CMK (cell line): Measurements from ENCODE around the gene KRTAP4-8.
"Not testable (repeated sequence)": the region's sequence is repeated elsewhere in the genome, so short reads cannot be mapped to it uniquely, and the experiment has no call there.

Experiments
- DNase-seq: peaks from one replicate; pipeline ENCODE4 v3.0.0-alpha.2; 2010; ENCODE audit warnings: low read depth

The KRTAP4-8 gene

GRCh38 chr17:41098042-41098441, at the start of gene KRTAP4-8:
TSS of gene KRTAP4-8 (minus strand) at chr17:41098142. CDS start at chr17:41098084, 58 bp downstream.
- no peak for DNase-seq

GRCh38 chr17:41145261-41145660, 47.3 kb upstream of the KRTAP4-8 start:
- DNase-seq: no peak

GRCh38 chr17:41144846-41145245, 46.9 kb upstream of the KRTAP4-8 start:
- no peak for DNase-seq

- no peak for DNase-seq
Observed at GRCh38 chr17:41141361-41141760, 43.4 kb upstream of the KRTAP4-8 start.

GRCh38 chr17:41140360-41141131, 42.6 kb upstream of the KRTAP4-8 start, which contains the start of gene KRTAP4-6:
TSS of gene KRTAP4-6 (minus strand) at chr17:41140544. CDS start at chr17:41140487, 57 bp downstream.
- DNase-seq: no peak

DNA sequence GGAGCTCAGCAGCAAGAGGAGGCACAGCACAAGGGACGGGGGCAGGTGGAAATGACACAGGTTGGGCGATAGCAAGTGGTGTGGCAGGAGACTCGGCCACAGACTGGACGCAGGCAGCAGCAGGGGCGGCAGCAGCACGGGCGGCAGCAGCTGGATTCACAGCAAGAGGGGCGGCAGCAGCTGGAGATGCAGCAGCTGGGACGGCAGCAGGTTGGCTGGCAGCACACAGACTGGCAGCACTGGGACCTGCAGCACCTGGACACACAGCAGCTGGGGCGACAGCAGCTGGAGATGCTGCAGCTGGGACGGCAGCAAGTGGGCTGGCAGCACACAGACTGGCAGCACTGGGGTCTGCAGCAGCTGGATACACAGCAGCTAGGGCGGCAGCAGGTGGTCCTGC, 41.9 kb upstream of the KRTAP4-8 start:
- not testable (repeated sequence) for DNase-seq

DNA sequence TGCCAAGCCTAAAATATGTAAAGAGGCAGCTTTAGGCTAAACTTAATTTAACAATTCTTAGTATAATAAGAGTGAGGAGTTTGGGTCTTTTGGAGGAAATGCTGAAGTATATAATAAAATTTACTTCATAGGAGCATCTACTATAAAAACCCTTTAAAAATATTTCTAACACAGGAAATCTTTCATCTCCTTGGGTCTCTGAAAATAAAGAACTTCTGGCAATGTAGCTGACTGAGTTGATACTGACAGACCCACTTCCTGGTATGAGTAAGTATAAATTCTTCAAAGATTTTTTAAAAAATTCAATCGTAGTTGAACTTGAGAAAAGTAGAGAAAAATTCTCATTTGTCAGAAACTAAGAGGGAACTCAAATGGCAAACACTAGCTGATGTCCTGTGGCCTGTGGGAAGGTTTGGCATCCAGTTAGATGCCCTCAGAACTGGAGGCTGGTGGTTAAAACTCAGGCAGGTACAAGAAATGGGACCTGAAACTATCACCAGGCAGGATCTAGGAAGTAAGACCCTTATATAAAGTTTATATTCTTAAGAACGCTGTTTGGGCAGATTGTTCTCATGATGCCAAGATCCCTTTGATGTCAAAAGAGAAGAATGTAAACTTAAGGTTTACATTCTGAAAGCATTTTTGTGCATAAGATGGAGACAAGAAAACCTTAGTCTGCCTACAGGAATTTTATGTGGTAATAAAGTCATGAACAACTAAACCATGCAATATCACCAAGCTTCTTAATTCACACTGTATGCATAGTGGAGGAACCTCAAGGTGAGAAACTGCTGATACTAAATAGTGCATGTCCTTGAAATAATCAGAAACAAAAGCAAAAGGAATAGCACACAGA, 36.2 kb upstream of the KRTAP4-8 start:
- no peak for DNase-seq

- no peak for DNase-seq
Observed at GRCh38 chr17:41131979-41132378, 34.0 kb upstream of the KRTAP4-8 start.

DNA sequence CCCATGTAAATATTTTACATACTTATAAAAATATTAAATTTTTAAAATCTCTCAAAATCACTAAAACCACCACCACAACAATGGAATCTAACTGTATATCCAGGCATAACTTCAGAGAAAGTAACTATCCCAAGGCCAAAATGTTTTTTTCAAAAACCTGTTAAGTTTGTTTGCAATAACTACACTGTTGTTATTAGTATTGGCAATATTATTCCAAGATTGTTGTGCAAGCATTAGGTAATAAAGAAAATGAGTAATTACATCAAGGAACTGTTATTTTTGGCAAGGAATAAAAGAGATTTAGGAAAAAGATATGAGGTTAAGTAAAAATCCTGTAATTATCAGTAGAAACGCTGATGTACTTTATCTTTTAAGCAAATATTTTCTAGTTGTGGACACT, 29.4 kb upstream of the KRTAP4-8 start:
- DNase-seq: no peak

DNA sequence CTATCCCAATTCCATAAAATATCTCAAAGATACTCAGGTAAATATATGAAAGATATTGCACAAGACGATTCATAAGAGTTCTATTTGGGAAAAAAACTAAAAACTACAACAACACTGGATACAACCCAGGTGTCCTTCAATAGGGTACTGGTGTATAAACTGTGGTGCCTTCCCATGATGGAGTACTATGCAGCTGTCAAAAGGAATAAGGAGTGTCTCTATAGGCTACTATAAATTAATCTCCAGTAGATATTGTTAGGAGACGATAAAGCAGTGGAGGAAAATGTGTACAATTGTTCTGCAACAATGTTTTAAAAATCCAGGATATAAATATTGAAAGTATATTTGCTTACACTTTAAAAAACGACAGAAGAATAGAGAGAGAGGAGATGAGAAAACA, 28.5 kb upstream of the KRTAP4-8 start:
- no peak for DNase-seq

GRCh38 chr17:41125064-41125463, 27.1 kb upstream of the KRTAP4-8 start:
- no peak for DNase-seq

DNA sequence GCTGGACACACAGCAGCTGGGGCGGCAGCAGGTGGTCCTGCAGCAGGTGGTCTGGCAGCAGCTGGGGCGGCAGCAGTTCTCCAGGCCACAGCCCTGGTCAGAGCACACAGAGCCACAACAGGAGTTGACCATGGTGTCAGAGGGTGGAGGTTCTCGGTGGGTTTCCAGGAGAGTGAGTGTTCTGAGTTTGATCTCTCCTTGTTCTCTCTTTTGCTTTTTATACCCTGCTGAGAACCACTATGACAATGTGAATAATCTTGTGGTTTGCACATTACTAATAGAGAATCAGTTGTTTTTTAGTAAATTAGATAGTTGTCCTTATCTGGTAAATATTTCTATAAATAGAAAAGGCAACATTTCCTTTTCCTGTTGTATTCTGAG, 26.0 kb upstream of the KRTAP4-8 start, which contains the start of gene KRTAP4-12:
Gene KRTAP4-12 (minus strand): TSS at position 192 of the 381 bp plus-strand sequence. CDS start 60 bp downstream, at position 132.
- not testable (repeated sequence) for DNase-seq

DNA sequence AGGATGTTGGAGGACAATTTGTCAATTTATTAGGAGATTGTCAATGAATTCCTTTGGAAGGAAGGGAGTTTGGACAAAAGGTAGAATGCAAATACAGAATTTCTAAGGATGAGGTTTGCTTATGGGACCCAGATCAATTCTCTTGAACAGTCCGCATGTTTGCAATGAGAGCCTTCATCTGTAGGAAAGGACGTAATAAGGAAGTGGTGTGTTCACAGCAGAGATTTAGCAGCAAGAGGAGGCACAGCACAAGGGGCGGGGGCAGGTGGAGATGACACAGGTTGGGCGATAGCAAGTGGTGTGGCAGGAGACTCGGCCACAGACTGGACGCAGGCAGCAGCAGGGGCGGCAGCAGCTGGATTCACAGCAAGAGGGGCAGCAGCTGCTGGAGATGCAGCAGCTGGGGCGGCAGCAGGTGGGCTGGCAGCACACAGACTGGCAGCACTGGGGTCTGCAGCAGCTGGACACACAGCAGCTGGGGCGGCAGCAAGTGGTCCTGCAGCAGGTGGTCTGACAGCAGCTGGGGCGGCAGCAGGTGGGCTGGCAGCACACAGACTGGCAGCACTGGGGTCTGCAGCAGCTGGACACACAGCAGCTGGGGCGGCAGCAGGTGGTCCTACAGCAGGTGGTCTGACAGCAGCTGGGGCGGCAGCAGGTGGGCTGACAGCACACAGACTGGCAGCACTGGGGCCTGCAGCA, 25.5 kb upstream of the KRTAP4-8 start:
- DNase-seq: not testable (repeated sequence)

DNA sequence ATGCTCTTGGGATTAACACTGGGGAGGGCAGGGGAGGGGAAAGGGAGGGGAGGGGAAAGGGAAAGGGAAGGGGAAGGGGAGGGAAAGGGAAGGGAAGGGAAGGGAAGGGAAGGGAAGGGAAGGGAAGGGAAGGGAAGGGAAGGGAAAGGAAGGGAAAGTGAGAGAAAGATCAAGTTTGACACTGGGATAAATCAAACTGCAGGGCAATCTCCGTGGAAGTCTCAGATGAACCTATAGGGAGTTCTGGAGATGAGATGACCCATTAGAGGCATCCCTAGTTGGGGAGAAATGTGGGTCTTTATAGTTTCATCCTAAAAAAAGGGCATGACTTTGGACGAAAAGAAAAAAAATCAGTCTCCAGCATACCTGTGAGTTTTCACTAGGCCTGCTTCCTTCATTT, 23.8 kb upstream of the KRTAP4-8 start:
- no peak for DNase-seq

DNA sequence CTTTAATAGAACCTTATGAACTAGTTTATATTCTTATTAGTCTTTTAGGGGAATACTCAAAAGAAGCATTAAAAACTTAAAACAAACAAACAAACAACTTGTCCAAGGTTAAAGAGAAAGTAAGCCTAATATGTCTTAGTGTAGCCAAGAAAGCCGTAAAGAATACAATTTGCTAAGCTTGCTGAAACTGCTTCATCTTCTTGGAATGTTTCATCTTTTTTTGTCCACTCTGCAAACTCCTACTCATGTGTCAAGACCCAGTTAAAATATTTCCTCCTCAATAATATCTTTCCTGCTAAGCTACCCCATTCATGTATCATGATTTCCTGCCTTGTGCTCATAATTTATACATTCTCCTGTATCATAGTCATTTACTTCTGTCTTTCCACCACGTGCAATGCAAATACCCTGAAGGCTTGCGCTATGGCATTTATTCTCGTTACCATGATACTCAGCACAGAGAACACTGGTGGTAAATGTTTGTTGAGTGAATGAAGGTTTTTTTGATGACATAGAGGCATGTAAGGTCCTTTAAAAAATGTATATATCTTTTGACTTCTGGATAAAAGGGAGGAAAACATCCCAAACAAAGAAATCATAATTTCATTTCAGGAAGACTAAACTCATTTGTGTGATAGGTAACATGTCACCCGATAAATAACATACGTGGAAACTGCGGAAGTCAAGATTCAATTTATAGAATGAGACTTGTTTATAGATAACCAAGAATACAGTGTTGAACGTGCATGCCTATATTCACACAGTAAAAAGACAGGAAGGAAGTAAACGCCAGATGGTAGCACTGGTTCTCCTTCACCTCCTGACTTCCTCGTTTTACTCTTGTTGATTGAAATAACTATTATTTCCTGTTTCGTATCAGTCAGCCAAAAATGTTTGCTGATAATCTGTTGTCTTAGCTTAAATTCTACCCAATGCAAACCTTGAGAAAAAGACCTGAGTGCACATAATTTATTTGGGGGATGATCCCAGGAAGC, 22.1 kb upstream of the KRTAP4-8 start:
- not testable (repeated sequence) for DNase-seq

DNA sequence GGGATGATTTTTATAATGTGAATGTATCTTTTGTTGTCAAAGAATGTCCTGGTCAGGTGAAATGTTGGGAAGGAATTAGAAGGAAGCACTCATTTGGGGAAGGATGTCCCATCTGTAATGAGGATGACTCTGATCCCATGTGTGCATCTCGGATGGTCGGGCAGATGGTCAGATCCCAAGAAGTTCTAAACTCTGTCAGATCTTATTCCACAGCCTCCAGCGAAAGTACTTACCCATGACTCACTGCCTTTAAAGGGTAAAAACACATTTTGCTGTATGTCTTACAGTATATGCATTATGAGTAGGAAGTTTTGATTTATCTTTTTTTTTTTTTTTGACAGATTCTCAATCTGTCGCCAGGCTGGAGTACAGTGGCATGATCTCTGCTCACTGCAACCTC, 20.8 kb upstream of the KRTAP4-8 start:
- DNase-seq: no peak

- DNase-seq: not testable (repeated sequence)
Observed at GRCh38 chr17:41117846-41118386, 20.0 kb upstream of the KRTAP4-8 start, which contains the start of gene KRTAP4-11. TSS of gene KRTAP4-11 (minus strand) at chr17:41118373. CDS start at chr17:41118315, 58 bp downstream.

- no peak for DNase-seq
Observed at GRCh38 chr17:41116297-41116696, 18.4 kb upstream of the KRTAP4-8 start.

GRCh38 chr17:41111151-41111885, 13.4 kb upstream of the KRTAP4-8 start:
- DNase-seq: no peak
